GM19351 (cell line): ENCODE results near the gene PSME3IP1.

Source experiments
- ATAC-seq: cut with Tn5 transposase; IDR thresholded peaks from one replicate; pipeline ENCODE4 v1.9.1; 2021; ENCODE audit warnings: mild to moderate bottlenecking, moderate library complexity; ENCODE audit not compliant: unreplicated experiment

PSME3IP1 gene

GRCh38 chr16:57146040-57146647, 39.7 kb downstream of the PSME3IP1 start:
- ATAC-seq, result no peak

- ATAC-seq, result no peak
Measured at GRCh38 chr16:57145046-57146021, 40.5 kb downstream of the PSME3IP1 start.

GRCh38 chr16:57144027-57144426, 41.8 kb downstream of the PSME3IP1 start:
- no peak for ATAC-seq

GRCh38 chr16:57143149-57143921, 42.5 kb downstream of the PSME3IP1 start:
- ATAC-seq, result no peak

GRCh38 chr16:57141822-57142631, 43.8 kb downstream of the PSME3IP1 start:
- ATAC-seq, result no peak

- ATAC-seq, result no peak
Measured at GRCh38 chr16:57140931-57141668, 44.7 kb downstream of the PSME3IP1 start.

GRCh38 chr16:57138281-57138935, 47.4 kb downstream of the PSME3IP1 start:
- ATAC-seq, result no peak

GRCh38 chr16:57137566-57138273, 48.1 kb downstream of the PSME3IP1 start:
- no peak for ATAC-seq

GRCh38 chr16:57137043-57137442, 48.8 kb downstream of the PSME3IP1 start:
- no peak for ATAC-seq

GRCh38 chr16:57134982-57135381, 50.9 kb downstream of the PSME3IP1 start:
- ATAC-seq, result no peak

- ATAC-seq, result no peak
Measured at GRCh38 chr16:57133886-57134285, 52.0 kb downstream of the PSME3IP1 start.

- no peak for ATAC-seq
Measured at GRCh38 chr16:57133031-57133430, 52.8 kb downstream of the PSME3IP1 start.

GRCh38 chr16:57132470-57132869, 53.4 kb downstream of the PSME3IP1 start:
- no peak for ATAC-seq

- ATAC-seq, result no peak
Measured at GRCh38 chr16:57131351-57131970, 54.4 kb downstream of the PSME3IP1 start.

GRCh38 chr16:57130950-57131321, 54.9 kb downstream of the PSME3IP1 start:
- no peak for ATAC-seq

GRCh38 chr16:57128771-57129389, 57.0 kb downstream of the PSME3IP1 start:
- no peak for ATAC-seq

GRCh38 chr16:57127836-57128235, 58.0 kb downstream of the PSME3IP1 start:
- ATAC-seq, result no peak
